RPMI8226 (cell line): ENCODE results near the gene SLC9A9.
A peak's percentile ranks its signal among the peaks of the same experiment; 100 is the strongest.

Experiments
- DNase-seq: peaks from one replicate; pipeline ENCODE4 v3.0.0-alpha.2; 2015

The SLC9A9 gene

DNA sequence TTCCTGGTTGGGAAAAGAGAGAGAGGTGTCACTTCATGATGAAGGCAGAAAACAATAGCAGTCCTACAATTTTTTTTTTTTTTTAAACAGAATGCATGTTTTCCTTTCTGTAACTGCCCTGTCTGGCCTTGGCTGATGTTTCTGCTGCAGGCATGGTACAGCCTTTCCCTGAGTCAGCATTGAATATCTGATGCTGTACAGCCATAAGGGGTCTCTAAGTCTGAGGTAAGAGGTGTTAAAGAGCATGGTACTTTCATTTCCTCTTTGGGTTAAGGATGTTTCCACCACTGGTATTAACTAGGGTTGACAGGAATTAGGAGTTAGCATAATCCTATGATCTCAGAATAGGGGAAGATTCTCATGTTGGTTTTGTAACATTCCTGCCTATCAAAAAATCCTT is 581.3 kb downstream of the SLC9A9 start:
- peak; percentile 70 for DNase-seq

DNA sequence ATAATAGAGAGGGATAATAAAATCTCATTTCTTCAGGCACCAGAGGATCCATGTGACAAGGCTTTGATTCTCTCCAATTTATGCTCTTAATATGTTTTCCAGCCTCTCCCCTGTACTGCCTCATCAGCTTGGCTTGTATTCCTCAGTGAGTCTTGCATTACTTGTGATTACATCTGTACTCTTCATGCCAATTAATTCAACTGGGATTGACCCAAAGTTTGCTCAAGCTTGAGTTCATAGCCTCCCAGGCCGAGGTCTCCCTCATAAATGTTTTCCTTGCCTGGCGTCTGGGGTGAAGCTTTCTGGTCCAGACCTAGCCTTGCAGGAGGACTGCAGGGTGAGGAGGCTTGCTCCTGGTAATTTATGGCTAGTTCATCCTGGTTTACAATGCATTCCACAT is 581.8 kb downstream of the SLC9A9 start:
- no peak for DNase-seq

DNA sequence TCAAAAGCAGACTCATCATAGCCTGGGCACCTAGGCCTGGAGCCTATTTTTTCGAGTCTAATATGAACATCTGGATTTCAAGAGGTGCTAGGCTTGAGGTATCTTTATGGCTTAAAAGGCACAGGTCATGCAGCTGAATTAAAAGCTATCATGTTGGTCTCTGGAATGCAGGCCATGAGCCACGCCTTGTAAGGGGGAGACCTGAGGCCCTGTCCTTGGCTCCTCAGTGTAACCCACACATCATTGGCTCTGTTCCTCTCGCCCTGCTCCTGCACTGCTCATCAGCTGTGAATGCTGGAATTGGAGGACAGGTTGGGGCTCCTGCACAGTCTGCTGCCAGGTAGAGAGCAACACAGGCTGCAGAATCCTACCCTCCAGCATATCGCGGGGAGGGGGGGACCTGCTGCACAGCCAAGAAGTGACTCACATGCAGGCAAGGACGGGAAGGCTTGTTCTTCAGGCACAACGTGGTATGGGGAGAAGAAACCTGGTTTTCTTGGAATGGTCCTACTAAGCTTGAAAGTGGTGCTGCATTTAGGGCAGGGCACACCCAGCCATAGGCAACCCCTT is 582.7 kb downstream of the SLC9A9 start:
- no peak for DNase-seq

DNA sequence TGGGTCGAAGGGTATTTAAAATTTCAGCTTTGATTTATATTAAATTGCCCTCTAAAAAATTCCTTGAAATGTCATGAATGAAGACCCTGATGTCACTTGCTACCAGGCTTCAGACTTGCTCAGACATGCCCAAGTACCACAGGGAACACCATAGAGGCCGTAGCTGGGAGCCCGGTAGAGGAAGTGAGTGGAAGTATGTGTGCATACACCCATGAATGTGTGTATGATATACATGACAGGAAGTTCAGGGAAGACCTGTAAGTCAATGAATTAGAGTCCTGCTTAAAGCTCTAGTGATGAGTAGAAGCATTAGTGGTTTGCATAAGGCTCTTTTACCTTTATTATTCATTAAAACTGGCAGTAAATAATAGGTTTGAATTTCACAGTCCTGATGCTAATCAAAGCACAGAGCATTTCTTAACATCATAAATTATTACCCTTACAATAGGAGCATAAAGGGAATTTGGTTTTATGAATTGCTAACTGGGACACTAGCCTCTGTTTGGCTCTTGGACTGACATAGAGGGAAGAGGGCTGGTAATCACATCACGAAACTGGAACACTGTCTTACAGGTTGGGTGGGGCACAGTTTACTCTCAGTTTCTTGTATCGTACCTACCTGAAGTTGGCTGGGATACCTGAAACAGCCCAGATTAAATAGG is 584.3 kb downstream of the SLC9A9 start:
- DNase-seq: no peak

DNA sequence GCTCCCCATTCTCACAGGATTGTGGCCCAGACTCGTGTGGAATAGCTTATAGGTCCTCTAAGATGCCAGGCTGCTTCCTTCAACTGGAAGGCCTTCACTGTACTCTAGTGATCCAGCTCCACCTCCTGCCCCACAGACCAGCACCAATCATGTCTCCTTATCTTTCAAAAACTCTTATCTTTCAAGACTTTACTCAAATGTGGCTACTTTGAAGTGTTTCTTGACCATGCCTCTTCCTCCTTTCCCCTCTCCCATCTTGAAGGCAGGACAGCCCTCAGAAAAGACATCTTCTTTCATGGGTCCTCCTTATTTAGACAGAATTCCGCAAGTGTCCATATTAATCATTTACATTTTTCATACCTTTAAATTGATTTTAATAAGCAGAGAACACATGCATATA is 586.4 kb downstream of the SLC9A9 start:
- DNase-seq: no peak

DNA sequence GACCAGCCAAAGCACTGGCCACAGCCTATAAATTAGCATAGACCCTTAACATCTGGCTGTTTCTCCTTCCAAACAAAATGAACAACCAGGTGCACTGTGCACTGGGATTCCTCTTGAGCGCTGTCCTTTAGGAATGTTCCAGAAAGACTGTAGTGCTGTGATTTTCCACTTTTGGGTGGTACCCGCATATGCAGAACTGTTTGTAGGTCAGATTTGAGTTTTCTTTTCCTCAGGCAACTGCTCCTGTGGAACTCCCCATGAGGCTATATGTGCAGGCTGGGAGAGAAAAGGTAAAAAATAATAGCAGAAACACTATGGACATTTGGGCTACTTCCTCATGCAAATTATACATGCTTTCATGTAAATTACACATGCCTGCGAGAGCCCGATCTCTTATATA is 589.6 kb downstream of the SLC9A9 start:
- DNase-seq: no peak

DNA sequence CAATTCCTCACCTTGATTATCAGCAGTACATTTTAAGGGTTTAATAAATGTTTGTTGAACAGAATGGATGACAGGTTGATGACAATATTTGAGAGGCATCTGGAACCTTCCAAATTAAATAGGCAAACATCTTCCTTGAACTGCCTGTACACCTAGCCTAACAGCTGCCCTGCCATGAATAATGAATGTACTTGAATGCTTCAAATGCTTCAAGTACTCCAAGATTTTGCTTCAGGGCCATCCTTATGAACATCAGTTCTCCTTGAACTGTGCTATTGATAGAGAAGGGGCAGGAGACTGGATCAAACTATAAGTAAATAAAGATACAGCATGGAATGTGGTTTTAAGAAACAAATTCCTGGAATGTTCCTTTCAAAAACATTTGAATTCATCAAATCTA is 591.9 kb downstream of the SLC9A9 start:
- no peak for DNase-seq

DNA sequence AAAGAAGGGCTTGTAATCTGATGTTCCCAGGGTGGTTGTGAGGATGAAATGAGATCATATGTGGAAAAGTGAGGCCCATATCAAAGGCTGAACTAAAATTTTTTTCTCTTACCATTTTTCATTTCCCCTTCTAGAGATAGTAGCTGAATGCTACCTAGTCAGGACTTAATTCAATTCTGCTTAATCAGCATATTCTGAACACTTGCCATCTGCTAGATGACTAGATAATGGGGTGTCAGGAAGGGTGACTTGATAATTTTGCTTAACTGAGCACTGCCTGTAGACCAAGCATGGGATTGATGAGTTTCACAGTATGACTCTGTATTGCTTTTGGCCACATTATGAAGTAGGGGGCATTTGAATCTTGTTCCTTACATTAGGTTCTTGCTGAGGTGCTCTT is 592.5 kb downstream of the SLC9A9 start:
- peak; percentile 8 for DNase-seq

DNA sequence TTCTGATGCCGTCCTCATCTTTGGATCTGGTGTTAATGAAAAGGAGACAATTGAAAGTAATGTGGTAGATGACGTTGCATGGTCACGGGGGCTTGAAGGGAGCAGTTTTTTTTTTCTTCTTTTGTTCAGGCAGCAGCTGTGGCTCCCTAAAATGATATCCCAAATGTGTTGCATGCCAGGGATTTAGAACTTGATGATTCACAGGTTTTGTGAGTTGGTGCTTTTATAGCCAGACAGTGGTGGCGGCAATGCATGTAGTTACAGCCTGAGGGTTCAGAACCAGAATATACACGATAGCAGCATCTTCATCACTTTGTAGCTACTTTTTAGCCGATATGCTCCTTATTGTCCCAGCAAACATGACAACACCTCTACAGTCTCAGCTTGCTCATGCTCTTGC is 595.3 kb downstream of the SLC9A9 start:
- no peak for DNase-seq

DNA sequence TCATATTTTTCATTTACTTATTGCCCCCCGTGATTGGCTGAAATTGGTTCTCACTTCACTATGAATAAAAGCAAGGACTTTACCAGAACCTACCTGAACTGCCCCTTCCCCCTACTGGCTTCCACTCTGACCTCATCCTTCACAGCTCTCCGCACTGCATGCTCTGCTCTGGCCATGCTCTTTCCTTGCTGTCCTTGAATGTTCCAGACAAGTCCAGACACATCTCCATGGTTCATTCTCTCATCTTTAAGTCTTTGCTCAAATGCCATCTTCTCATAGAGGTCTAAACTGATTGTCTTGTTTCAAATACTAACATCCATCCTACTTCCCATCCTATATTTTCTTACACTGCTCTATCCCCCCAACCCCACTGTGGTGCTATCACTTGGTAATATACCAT is 599.3 kb downstream of the SLC9A9 start:
- no peak for DNase-seq

DNA sequence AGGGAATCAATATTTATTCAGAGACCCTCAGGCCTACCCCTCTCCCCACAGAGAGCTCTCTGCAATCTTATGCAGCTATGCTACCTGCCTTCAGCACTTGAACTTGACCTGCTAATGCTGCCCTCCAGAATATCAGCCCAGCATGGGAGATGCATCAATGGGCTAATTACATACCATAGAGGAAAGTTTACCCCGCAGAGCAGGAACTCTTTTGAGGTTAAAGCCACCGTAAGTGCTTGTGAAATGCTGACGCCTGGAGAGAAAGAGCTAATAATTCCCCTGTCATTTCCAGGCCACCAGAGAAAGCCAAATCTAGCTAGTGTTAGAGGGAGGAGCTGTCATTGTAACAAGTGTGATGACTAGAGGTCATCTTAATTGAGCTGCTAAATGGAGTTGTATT is 601.2 kb downstream of the SLC9A9 start:
- DNase-seq: no peak

DNA sequence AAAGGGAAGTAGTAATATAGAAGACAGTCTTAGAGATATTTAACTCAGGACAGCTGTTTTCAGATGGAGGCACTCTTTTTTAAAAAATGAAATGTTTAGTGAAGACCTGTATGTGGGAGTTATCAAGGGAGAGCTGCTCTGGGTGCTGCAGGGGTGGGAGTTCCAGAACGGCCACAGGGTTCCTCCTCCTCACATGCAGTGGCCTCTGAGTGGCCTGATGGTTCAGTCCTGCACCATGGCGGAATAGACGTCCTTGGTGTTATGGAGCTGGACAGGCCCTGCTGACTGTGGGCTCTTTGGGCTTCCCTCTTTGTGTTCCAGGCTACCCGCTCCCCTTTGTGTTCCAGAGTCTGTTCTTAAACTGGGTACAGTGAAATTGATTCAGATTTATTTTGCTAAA is 602.6 kb downstream of the SLC9A9 start:
- DNase-seq: no peak

DNA sequence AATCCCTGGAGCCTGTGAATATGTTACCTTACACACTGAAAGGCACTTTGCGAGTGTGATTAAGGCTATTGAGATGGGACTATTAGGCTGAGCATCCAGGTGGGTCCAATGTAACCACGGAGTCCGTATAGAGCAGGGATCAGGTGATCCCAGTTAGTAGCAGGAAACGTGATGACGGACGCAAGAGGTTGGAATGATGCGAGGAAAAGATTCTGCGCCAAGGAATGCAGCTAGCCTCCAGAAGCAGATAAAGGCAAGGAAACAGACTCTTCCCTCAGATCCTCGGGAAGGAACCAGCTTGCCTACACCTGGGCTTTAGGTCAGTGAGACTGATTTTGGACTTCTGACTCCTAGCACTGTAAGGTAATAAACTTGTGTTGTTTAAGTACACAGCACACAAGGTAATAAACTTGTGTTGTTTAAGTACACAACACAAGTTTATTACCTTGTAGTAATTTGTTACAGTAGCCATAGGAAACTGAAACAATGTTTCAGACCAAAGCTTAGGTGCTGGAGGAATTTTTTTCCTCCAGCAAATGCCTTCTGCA is 603.7 kb downstream of the SLC9A9 start:
- DNase-seq: no peak

DNA sequence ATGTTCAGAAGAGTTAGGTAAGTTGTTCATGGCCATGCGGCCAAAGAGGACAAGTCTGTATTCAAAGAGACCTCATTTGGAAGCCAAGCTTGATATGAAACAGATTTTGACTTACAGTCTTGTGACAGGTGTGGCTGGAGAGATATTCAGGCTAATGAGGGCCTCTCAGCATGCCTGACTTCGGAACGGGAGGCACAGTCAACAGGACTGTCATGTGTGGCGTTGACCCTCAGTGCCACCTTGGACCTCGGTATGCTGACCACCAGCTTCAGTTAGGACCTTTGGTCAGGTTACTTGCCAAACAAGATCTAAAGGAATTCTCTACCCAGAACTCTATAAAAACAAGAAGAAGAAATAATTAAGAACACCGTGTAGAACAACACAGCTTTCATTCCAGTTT is 604.6 kb downstream of the SLC9A9 start:
- no peak for DNase-seq

DNA sequence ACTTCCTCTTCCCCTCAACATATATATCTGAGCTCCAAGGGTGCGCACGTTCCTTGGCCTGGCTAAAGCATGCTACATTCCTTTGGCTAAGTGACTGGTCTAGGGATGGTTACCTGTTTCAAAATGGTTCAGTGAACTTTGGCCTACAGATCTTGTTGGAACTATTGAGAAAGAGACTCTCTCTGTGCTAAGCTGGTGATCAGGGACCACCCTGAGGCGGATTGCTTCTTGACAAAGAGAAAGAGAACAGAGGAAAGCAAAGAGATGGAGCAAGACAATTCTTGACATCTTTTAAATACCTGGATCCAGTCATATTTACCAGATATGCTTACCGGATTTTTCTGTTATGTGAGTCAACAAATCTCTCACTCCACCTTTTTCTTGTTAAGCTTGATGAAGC is 605.6 kb downstream of the SLC9A9 start:
- DNase-seq: no peak

DNA sequence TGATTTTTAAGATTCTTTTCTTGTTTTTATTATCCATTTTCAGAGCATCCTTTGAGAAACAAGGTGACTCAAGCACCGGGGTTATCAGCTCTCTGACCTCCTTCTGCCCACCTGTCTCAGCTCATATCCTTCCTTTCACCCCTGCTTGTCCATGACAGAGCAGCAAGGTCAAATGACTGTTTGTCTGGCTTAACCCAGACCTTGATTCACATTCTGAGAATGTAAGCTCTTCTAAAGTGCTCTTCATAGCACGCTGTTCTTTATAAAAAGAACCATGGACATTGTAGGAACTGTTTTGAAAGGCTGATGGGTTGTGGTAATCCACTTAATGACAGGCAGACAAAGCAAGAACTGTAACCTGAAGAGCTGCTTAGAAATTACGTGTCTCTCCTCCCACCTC is 606.2 kb downstream of the SLC9A9 start:
- no peak for DNase-seq

DNA sequence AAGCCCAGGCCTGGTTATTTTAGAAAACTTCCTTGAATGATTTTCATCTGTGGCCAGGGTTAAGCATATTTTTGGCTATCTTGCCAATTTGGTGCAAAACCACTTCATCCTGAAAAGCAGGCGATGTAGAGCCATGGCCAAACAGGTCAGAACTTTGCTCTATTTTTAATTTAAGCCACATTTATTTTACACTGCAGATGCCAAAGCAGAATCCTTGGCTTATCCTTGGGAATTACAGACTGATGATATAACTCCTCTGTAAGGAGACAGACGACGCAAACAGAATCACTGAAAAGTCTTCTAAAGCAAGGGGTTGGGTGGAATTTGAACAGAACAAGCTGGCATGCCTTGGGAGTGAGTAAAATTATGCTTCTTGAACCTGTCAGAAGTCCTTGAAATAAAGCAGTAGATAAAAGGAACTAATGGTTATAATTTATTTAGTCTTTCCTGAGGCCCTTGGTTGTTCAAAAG is 606.8 kb downstream of the SLC9A9 start:
- DNase-seq: no peak

DNA sequence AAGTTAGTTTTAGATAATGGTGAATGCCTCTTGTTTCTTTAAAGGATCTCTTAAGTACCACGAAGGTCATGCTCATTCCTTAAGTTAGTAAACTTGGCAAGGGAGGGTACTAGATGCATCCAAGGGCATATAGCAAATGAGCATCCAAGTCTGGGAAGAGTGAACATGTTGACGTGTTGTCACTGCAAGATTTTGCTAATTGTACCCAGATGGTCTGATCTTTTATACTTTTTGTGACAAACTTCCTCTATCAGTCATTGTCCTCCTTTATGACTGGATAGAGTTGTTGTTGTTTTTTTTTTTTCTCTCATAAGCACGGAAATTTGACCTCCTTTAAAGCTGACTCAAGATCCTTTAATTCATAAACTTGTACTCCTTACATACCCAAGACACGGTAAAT is 607.4 kb downstream of the SLC9A9 start:
- DNase-seq: no peak

DNA sequence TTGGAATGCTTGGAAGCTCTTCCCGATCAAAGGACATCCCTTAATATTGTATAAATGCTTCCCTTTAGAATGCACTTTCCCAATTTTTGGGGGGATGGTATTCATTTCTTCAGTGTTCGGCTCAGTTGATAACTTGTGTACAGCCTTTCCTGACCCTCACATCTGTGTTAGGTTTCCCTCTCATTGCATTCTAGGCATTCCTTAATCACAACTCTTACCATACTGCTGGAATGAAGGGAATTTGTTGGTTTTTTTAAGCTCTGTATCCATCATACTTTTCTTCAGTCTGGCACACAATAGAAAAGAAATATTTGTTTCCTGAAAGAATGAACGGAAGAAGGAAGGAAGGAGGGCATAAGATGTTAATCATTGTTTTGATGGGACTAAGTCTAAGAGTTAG is 609.2 kb downstream of the SLC9A9 start:
- DNase-seq: no peak

DNA sequence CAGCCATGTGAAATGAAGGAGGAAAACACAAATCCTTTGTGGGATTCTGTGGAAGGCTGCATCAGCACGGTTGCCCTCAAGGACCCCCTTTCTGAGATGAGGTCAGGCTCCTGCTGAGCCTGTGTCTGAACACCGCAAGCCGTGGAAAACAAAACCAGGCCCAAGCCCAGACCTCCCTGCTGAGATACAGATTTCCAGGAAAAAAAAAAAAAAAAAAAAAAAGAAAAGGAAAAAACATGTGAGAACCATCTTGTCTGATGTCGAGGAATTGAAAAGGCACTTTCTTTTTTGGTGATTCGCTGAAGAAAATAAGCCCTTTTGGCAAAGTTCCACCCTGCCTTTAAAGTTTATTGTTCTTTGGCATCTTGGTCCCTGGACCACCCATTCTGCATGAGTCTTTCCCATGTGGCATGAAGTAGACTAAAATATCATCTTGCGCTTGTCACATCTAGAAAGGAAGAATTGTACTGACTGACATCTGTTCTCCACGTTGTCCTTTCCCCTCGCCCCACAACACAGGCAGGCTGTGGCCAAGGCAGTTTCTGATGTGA is 611.1 kb downstream of the SLC9A9 start:
- no peak for DNase-seq

DNA sequence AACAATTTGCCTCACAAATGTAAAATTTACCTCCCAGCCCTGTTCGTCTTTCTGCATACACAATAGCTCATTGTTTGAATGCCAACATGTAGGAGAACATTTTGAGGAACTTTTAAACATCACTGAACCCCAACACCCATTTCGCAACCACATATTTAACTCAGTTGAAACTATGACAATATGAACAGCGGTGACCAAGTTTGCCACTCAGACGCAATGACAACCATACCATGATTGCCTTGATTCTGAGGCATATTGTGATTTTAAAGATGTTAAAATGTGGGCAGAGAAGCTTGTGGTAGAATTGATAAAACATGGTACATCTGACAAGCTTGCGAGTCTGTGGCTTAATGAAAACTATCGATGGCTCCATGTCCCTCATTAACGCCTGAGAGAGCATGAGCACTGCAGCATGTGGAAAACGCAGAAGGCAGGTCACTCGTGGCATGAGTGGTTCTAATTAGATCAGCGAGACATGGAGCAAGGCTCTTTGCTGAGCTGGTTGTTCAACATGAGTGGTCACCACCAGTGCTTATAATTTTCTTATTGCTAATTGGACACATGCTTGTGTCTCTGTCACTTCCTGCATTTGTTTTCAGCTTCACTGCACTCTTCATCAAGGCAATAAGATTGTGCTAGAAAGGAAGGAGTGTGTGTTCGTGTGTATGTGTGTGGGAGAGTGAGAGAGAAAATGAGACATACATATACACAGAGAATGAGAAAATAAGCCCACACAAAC is 611.9 kb downstream of the SLC9A9 start:
- DNase-seq: no peak

DNA sequence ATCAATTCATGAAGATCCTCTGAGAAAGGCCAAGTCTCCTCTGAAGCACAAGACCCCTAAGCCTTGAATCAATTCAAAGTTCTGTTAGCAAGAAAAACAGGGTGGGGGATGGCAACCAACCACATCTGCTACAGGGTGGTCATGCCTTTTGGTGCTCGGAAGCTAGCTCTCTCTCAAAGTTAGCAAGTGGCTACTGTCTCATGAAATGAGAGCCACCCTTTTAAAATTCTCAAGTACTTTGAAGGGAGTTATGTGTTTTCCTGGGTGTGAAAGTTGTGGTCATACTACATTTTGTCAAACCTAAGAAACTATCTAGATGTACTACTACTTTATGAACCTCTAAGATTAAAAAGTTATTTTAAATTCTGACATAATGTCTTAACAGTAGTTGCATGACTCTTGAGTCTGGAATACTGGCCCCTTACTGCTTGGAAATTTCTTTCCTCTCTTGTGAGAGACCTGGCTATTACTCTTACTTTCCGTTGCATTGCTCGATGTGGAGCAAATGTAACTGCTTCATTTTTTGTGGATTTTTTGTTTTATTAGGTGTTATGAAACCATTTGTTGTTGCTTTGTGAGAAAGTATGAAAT is 612.6 kb downstream of the SLC9A9 start:
- DNase-seq: no peak

DNA sequence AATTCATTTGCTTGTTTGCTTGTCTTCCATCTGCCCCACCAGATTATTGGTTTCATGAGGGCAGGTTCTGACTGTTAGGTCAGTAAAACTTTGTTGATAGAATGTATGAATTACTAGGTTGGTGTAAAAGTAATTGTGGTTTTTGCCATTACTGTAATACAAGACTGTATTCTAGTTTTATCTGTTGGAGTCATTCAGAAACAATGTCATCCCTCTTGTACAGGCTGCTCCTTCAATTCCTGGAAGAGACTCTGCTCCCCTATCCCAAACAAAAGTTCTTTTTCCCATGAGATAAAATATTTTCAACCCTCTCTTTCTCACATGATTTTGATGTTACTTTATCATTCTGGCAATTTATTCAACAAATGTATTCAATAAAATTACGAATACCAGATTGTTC is 613.7 kb downstream of the SLC9A9 start:
- DNase-seq: no peak

DNA sequence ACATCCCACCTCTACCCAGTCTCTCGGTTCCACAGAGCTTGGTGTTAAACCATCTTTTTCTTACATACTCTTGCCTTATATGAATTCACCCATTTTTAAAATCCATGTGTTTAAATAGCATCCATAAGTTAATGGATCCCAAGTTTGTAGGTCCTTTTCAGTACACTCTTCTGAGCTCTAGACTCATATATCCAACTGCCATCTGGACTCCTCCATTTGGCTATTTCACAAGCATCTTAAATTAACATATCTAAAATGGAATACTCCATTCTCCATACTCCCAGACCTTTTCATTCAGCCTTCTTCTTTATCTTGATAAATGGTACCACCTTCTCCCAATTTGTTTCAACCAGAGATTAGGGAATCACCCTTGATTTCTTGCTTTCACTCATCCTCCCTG is 615.3 kb downstream of the SLC9A9 start:
- no peak for DNase-seq
